GM12878 (cell line): ENCODE measurements around the gene HORMAD2. TPM values are rescaled to one million over a fixed set of nuclear protein-coding genes. Genes with fewer than 3 reads are reported as not detected.

ENCODE experiments used
- ATAC-seq: fragments of 200-7000 bp; cut with Tn5 transposase; 3 replicates; pipeline ENCODE4 v1.9.1; 2020; ENCODE audit warnings: mild to moderate bottlenecking, moderate library complexity
- BruUV-seq: library from RNA; stranded (reverse); fragments of 400-500 nt; replicated peaks from 2 replicates; lab custom pipeline; 2021; lab: Mats Ljungman, UMichigan
- CTCF ChIA-PET: fragments of 300-600 bp; sonication (Branson Sonifier 250); formaldehyde crosslinking; extraction: SDS; loops from one replicate; lab custom pipeline; 2021; ENCODE audit warnings: inconsistent platforms; lab: Yijun Ruan, JAX
- POLR2A ChIA-PET: fragments of 350-600 bp; formaldehyde crosslinking; extraction: SDS; loops from one replicate; lab custom pipeline; 2021; ENCODE audit warnings: inconsistent platforms; lab: Charles Lee
- RAD21 ChIA-PET: fragments of 300-600 bp; sonication (Branson Sonifier 250); formaldehyde crosslinking; loops from one replicate; lab custom pipeline; 2023; ENCODE audit warnings: antibody characterized with exemption; ENCODE audit not compliant: unreplicated experiment; lab: Charles Lee
- SMC1A ChIA-PET: fragments of 300-600 bp; sonication (Branson Sonifier 250); formaldehyde crosslinking; loops from one replicate; lab custom pipeline; 2023; ENCODE audit not compliant: unreplicated experiment, uncharacterized antibody; lab: Charles Lee
- DNase-seq: peaks from one replicate; pipeline ENCODE4 v3.0.0-alpha.2; 2011; ENCODE audit warnings: low read depth, low spot score
- FAIRE-seq: peaks from 3 replicates; lab custom pipeline; 2011; peaks lifted over from hg19 to GRCh38; lab: Jason Lieb, UNC
- H2AFZ ChIP-seq: 2 replicates; pipeline ENCODE4 v1.6.0; 2011; ENCODE audit warnings: low read depth, low read length, control low read depth; ENCODE audit not compliant: control insufficient read depth
- H3K27ac ChIP-seq: 2 replicates; pipeline ENCODE4 v1.5.1; 2011; ENCODE audit warnings: control low read depth; ENCODE audit not compliant: control insufficient read depth, insufficient read depth
- H3K27me3 ChIP-seq, 2 experiments: replicated peaks in 1 of 2; 2 replicates each; pipeline versions ENCODE4 v1.6.0 to v1.6.1; 2011; ENCODE audit warnings: low read length in 1 of 2; ENCODE audit not compliant: control insufficient read depth in 2 of 2, insufficient read depth in 2 of 2
- H3K36me3 ChIP-seq, 2 experiments: 2 replicates each; pipeline ENCODE4 v1.5.1; 2011; ENCODE audit warnings: low read length in 1 of 2; ENCODE audit not compliant: control insufficient read depth in 2 of 2, insufficient read depth in 2 of 2
- H3K4me1 ChIP-seq: 2 replicates; pipeline ENCODE4 v1.6.1; 2011; ENCODE audit warnings: mild to moderate bottlenecking, low read length, moderate library complexity, mixed read lengths; ENCODE audit not compliant: control insufficient read depth, insufficient read depth
- H3K4me2 ChIP-seq: 2 replicates; pipeline ENCODE4 v1.6.0; 2011; ENCODE audit warnings: control low read depth; ENCODE audit not compliant: control insufficient read depth, insufficient read depth
- H3K4me3 ChIP-seq: fragments of 200-600 bp; sonication (generic); 2 replicates; pipeline ENCODE4 v1.5.1; 2016
- H3K79me2 ChIP-seq: 2 replicates; pipeline ENCODE4 v1.6.0; 2011; ENCODE audit warnings: low read length; ENCODE audit not compliant: control insufficient read depth, insufficient read depth
- H3K9ac ChIP-seq: 2 replicates; pipeline ENCODE4 v1.8.0; 2011; ENCODE audit warnings: low read length, control low read depth, mixed read lengths; ENCODE audit not compliant: control insufficient read depth, insufficient read depth
- H3K9me3 ChIP-seq: replicated peaks from 3 replicates; pipeline ENCODE4 v1.5.1; 2011; ENCODE audit warnings: mild to moderate bottlenecking, low read length; ENCODE audit not compliant: control insufficient read depth, insufficient read depth
- H4K20me1 ChIP-seq: 2 replicates; pipeline ENCODE4 v1.6.0; 2011; ENCODE audit not compliant: control insufficient read depth, insufficient read depth
- CEBPZ ChIP-seq: fragments of 150-350 bp; IDR thresholded peaks from 2 replicates; pipeline ENCODE4 v1.6.1; 2016; ENCODE audit warnings: low read depth, low read length
- HCFC1 ChIP-seq: fragments of 150-350 bp; IDR thresholded peaks from 2 replicates; pipeline ENCODE4 v1.6.1; 2014; ENCODE audit warnings: low read length
- IRF3 ChIP-seq: fragments of 450-650 bp; IDR thresholded peaks from 2 replicates; pipeline ENCODE4 v1.6.1; 2014; ENCODE audit warnings: mild to moderate bottlenecking
- PML ChIP-seq: IDR thresholded peaks from 2 replicates; pipeline ENCODE4 v1.6.1; 2012; ENCODE audit warnings: low read length, inconsistent platforms
- POU2F2 ChIP-seq: IDR thresholded peaks from 3 replicates; pipeline ENCODE4 v1.6.1; 2011; ENCODE audit warnings: low read depth, mild to moderate bottlenecking, low read length, borderline replicate concordance
- USF1 ChIP-seq: IDR thresholded peaks from 2 replicates; pipeline ENCODE4 v1.6.1; 2011; ENCODE audit warnings: borderline replicate concordance, low read depth, mild to moderate bottlenecking, moderate library complexity, mixed read lengths, low read length; ENCODE audit not compliant: insufficient read depth; ENCODE audit errors: extremely low read length
- WGBS: methylation state at CpG from one replicate; pipeline ENCODE4 v1.1.6; 2016; ENCODE audit warnings: low lambda C conversion rate; ENCODE audit not compliant: insufficient replicate concordance, insufficient coverage; ENCODE audit errors: missing lambda C conversion rate; 5-methylcytosine and 5-hydroxymethylcytosine counted together
- in situ Hi-C: fragments of 300-500 bp; cut with MboI; formaldehyde crosslinking; loops from 9 replicates; pipeline ENCODE4 v1.14.3; 2018; ENCODE audit warnings: mixed read lengths
- intact Hi-C: fragments of 100-400 bp; cut with micrococcal nuclease; formaldehyde crosslinking; loops from one replicate; pipeline ENCODE4 v1.14.2; 2022; ENCODE audit not compliant: unreplicated experiment
- polyA plus RNA-seq, 11 experiments: library from polyadenylated mRNA; depleted of rRNA in 4 of 11; unstranded in 6 of 11; stranded (reverse) in 5 of 11; fragments of >200 nt; fragmentation: Nextera tagmentation in 4 of 11; fragmentation: Illumina TruSeq in 1 of 11; extraction: Ambion mirVana in 4 of 11; extraction: Trizol in 1 of 11; gene quantifications; 1 replicate in 1 of 11; 2 replicates in 10 of 11; pipeline versions ENCODE4 v1.2.1 to v1.2.3, GENCODE V29; 2011 to 2016; ENCODE audit warnings: inconsistent platforms in 2 of 11, missing spikeins in 2 of 11, low read depth in 1 of 11
- total RNA-seq, 4 experiments: library from RNA; depleted of rRNA in 3 of 4; stranded (reverse); fragments of >200 nt in 3 of 4; fragmentation: Illumina TruSeq in 1 of 4; extraction: Trizol in 1 of 4; gene quantifications; 2 replicates each; pipeline versions ENCODE4 v1.2.1 to v1.2.3, GENCODE V29; 2013 to 2021

Gene HORMAD2
- total and polyA plus RNA-seq, 10 of the 15 experiments (the other 5 are each of a cell fraction or from before 2014, with no cell fraction given) = 0.07 to 0.13 TPM; not detected in 8

- no peak for TF ChIP-seq USF1
- TF ChIP-seq CEBPZ = no peak
- TF ChIP-seq HCFC1 = no peak
- TF ChIP-seq IRF3 = no peak
- TF ChIP-seq, all 136 proteins: peak for 0
Observed at GRCh38 chr22:30115705-30116104, 35.4 kb downstream of the HORMAD2 start (continued).

- ChIA-PET POLR2A (no interaction called here), SMC1A (interaction anchor here (0.8 to 1.7 kb wide), 2 partner anchors 8 to 12 kb away, joined by 3 to 13 read pairs; no protein-coding TSS in a partner anchor), RAD21 (interaction anchor here (0.8 to 1.1 kb wide), 2 partner anchors 79 to 172 kb away, joined by 3 read pairs; no protein-coding TSS in a partner anchor), CTCF (interaction anchor here (0.6 to 7.6 kb wide), 5 partner anchors 8 to 794 kb away, joined by 3 to 59 read pairs (median 6); no protein-coding TSS in a partner anchor)
- no peaks in the 10 kb centered on the region for H3K27me3 ChIP-seq
- no peak overlapping the region for H3K27ac ChIP-seq
- FAIRE-seq (no peak), ATAC-seq (no peak), DNase-seq (no peak)
- H3K4me2 ChIP-seq = no peak overlapping the region
- 0% methylated on average over 1 of the region's 1 CpG for WGBS
- H4K20me1 ChIP-seq = no peaks in the 10 kb centered on the region
- H3K4me3 ChIP-seq = no peak overlapping the region
- H3K9me3 ChIP-seq = no peaks in the 10 kb centered on the region
- intact Hi-C loops = no loop called here
- no TSS peak for BruUV-seq
- no peaks in the 10 kb centered on the region for H3K79me2 ChIP-seq
- TF ChIP-seq PML (no peak), POU2F2 (no peak)
- in situ Hi-C loops = no loop called here
- H2AFZ ChIP-seq = no peak overlapping the region
- H3K9ac ChIP-seq = no peak overlapping the region
- H3K36me3 ChIP-seq = no peaks in the 10 kb centered on the region
- no peaks in the 10 kb centered on the region for H3K4me1 ChIP-seq
Observed at GRCh38 chr22:30116362-30117117, 36.3 kb downstream of the HORMAD2 start.
